Loucy (cell line): ENCODE results near the gene NIP7.

ENCODE experiments used
- H2AFZ ChIP-seq: fragments of 200-600 bp; sonication (generic); 2 replicates; pipeline ENCODE4 v1.6.0; 2016; ENCODE audit warnings: antibody characterized with exemption, mild to moderate bottlenecking, low read length, moderate library complexity
- H3F3A ChIP-seq: fragments of 200-600 bp; 2 replicates; pipeline ENCODE4 v1.6.0; 2016; ENCODE audit warnings: antibody characterized with exemption, low read depth, mild to moderate bottlenecking
- H3K27me3 ChIP-seq: fragments of 200-600 bp; sonication (generic); 2 replicates; pipeline ENCODE4 v1.6.1; 2014; ENCODE audit warnings: low read length, mild to moderate bottlenecking; ENCODE audit not compliant: insufficient read depth, poor library complexity, severe bottlenecking
- H3K36me3 ChIP-seq: fragments of 200-600 bp; sonication (generic); 2 replicates; pipeline ENCODE4 v1.6.1; 2016; ENCODE audit warnings: low read length; ENCODE audit not compliant: insufficient read depth
- H3K4me1 ChIP-seq: fragments of 200-600 bp; sonication (generic); 2 replicates; pipeline ENCODE4 v1.5.1; 2014; ENCODE audit warnings: low read length, mild to moderate bottlenecking; ENCODE audit not compliant: insufficient read depth, poor library complexity, severe bottlenecking
- H3K4me2 ChIP-seq: fragments of 200-600 bp; sonication (generic); 2 replicates; pipeline ENCODE4 v1.6.0; 2014; ENCODE audit warnings: antibody characterized with exemption, low read length, low read depth, mild to moderate bottlenecking; ENCODE audit not compliant: poor library complexity, severe bottlenecking
- H3K4me3 ChIP-seq: fragments of 200-600 bp; sonication (generic); 2 replicates; pipeline ENCODE4 v1.5.1; 2014; ENCODE audit warnings: low read length, mild to moderate bottlenecking, mixed read lengths; ENCODE audit not compliant: poor library complexity, severe bottlenecking
- H3K79me2 ChIP-seq: fragments of 200-600 bp; sonication (generic); 2 replicates; pipeline ENCODE4 v1.6.1; 2014; ENCODE audit warnings: low read length; ENCODE audit not compliant: insufficient read depth
- H3K9ac ChIP-seq: fragments of 200-600 bp; sonication (generic); 2 replicates; pipeline ENCODE4 v1.6.0; 2014; ENCODE audit warnings: mild to moderate bottlenecking, low read depth, low read length, moderate library complexity; ENCODE audit not compliant: poor library complexity, severe bottlenecking
- H3K9me2 ChIP-seq: fragments of 200-600 bp; sonication (generic); replicated peaks from 2 replicates; pipeline ENCODE4 v1.6.1; 2016; ENCODE audit warnings: low read depth, low read length, mixed read lengths
- H3K9me3 ChIP-seq: fragments of 200-600 bp; sonication (generic); 2 replicates; pipeline ENCODE4 v1.6.1; 2014; ENCODE audit warnings: mild to moderate bottlenecking, antibody characterized with exemption, low read length, low read depth; ENCODE audit not compliant: insufficient read depth
- H4K20me1 ChIP-seq: fragments of 200-600 bp; sonication (generic); 2 replicates; pipeline ENCODE4 v1.6.0; 2014; ENCODE audit warnings: antibody characterized with exemption, low read length, mild to moderate bottlenecking; ENCODE audit not compliant: insufficient read depth, poor library complexity, severe bottlenecking
- CTCF ChIP-seq: fragments of 200-600 bp; sonication (generic); conservative IDR thresholded peaks from 2 replicates; pipeline ENCODE4 v1.5.1; 2014; ENCODE audit warnings: mild to moderate bottlenecking, antibody characterized with exemption, low read length
- EZH2phosphoT487 ChIP-seq: fragments of 200-600 bp; IDR thresholded peaks from 2 replicates; pipeline ENCODE4 v1.6.1; 2018; ENCODE audit warnings: antibody characterized with exemption, mild to moderate bottlenecking, moderate library complexity, borderline replicate concordance

NIP7 gene

GRCh38 chr16:69307091-69307490, 32.5 kb upstream of the NIP7 start:
- H3F3A ChIP-seq, result no peaks in the 10 kb centered on the region
- H3K4me2 ChIP-seq, result no peak overlapping the region
- no peak overlapping the region for H3K9ac ChIP-seq
- no peak for TF ChIP-seq CTCF
- no peak for TF ChIP-seq EZH2phosphoT487
- H3K4me1 ChIP-seq, result peaks cover 6% of the 10 kb centered on the region
- H3K9me3 ChIP-seq, result no peaks in the 10 kb centered on the region
- H3K79me2 ChIP-seq, result peaks cover 8% of the 10 kb centered on the region
- H3K4me3 ChIP-seq, result no peak overlapping the region
- H2AFZ ChIP-seq, result no peak overlapping the region
- H3K36me3 ChIP-seq, result no peaks in the 10 kb centered on the region
- no peaks in the 10 kb centered on the region for H3K9me2 ChIP-seq
- H4K20me1 ChIP-seq, result peaks cover 6% of the 10 kb centered on the region
- H3K27me3 ChIP-seq, result no peaks in the 10 kb centered on the region

- H2AFZ ChIP-seq, result no peak overlapping the region
- H3F3A ChIP-seq, result no peaks in the 10 kb centered on the region
- H3K9ac ChIP-seq, result no peak overlapping the region
- no peaks in the 10 kb centered on the region for H3K9me3 ChIP-seq
- H3K4me3 ChIP-seq, result no peak overlapping the region
- H4K20me1 ChIP-seq, result peaks cover 12% of the 10 kb centered on the region
- TF ChIP-seq EZH2phosphoT487 (no peak), CTCF (no peak)
- no peaks in the 10 kb centered on the region for H3K9me2 ChIP-seq
- H3K36me3 ChIP-seq, result no peaks in the 10 kb centered on the region
- H3K4me2 ChIP-seq, result no peak overlapping the region
- H3K79me2 ChIP-seq, result peaks cover 15% of the 10 kb centered on the region
- H3K27me3 ChIP-seq, result no peaks in the 10 kb centered on the region
- peaks cover 6% of the 10 kb centered on the region for H3K4me1 ChIP-seq
Measured at GRCh38 chr16:69307856-69308255, 31.7 kb upstream of the NIP7 start.

GRCh38 chr16:69309316-69309715, 30.3 kb upstream of the NIP7 start:
- Histone ChIP-seq H3K9me2 (no peaks in the 10 kb centered on the region), H3K27me3 (no peaks in the 10 kb centered on the region), H3K9me3 (no peaks in the 10 kb centered on the region), H3K79me2 (peaks cover 30% of the 10 kb centered on the region), H3K9ac (no peak overlapping the region), H3K4me1 (peaks cover 6% of the 10 kb centered on the region), H3F3A (no peaks in the 10 kb centered on the region), H3K36me3 (no peaks in the 10 kb centered on the region), H3K4me2 (no peak overlapping the region), H2AFZ (no peak overlapping the region), H3K4me3 (no peak overlapping the region), H4K20me1 (peaks cover 22% of the 10 kb centered on the region)
- TF ChIP-seq EZH2phosphoT487 (no peak), CTCF (no peak)
